Fibroblast of mammary gland (primary cell): ENCODE data around the gene TBX15.

Source experiments
- DNase-seq: peaks from one replicate; pipeline ENCODE4 v3.0.0-alpha.2; 2010; ENCODE audit warnings: low read depth
- H3K4me3 ChIP-seq: 2 replicates; pipeline ENCODE4 v1.5.1; 2011; ENCODE audit warnings: low read depth, mild to moderate bottlenecking, low read length, moderate library complexity; ENCODE audit not compliant: control insufficient read depth
- CTCF ChIP-seq: conservative IDR thresholded peaks from 2 replicates; pipeline ENCODE4 v1.5.1; 2011; ENCODE audit warnings: low read depth, low read length, inconsistent platforms; ENCODE audit not compliant: control insufficient read depth, insufficient read depth

The TBX15 gene

GRCh38 chr1:118982821-118983557, 5.2 kb downstream of the TBX15 start:
- H3K4me3 ChIP-seq: peak overlapping the region; percentile 48
- DNase-seq: no peak
- TF ChIP-seq CTCF: no peak

- no peak for TF ChIP-seq CTCF
- no peak for DNase-seq
These were observed 5.9 kb downstream of the TBX15 start for GRCh38 chr1:118982266-118982665.

DNA sequence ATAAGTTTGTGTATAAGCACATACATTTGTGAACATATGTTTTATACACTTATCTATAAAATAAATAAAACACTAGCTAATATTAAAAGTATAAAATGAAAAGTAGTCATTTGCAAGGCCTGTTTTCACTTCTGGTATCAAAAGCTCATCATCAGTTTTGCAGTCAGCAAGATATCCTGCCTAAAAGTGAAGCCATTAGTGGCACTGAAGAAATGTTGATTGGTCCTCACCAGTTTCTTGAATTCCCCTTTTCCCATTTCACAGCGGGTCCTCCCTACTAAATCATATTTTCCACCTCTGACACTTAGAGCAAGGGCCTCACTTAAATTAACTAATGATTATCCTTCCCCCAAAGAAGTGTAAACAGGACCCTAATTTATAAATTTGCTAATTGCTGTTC, 6.7 kb downstream of the TBX15 start:
- peak overlapping the region; percentile 48 for H3K4me3 ChIP-seq
- TF ChIP-seq CTCF: no peak
- DNase-seq: no peak

More at GRCh38 chr1:118982266-118982665, 5.9 kb downstream of the TBX15 start:
- peak overlapping the region; percentile 48 for H3K4me3 ChIP-seq

DNA sequence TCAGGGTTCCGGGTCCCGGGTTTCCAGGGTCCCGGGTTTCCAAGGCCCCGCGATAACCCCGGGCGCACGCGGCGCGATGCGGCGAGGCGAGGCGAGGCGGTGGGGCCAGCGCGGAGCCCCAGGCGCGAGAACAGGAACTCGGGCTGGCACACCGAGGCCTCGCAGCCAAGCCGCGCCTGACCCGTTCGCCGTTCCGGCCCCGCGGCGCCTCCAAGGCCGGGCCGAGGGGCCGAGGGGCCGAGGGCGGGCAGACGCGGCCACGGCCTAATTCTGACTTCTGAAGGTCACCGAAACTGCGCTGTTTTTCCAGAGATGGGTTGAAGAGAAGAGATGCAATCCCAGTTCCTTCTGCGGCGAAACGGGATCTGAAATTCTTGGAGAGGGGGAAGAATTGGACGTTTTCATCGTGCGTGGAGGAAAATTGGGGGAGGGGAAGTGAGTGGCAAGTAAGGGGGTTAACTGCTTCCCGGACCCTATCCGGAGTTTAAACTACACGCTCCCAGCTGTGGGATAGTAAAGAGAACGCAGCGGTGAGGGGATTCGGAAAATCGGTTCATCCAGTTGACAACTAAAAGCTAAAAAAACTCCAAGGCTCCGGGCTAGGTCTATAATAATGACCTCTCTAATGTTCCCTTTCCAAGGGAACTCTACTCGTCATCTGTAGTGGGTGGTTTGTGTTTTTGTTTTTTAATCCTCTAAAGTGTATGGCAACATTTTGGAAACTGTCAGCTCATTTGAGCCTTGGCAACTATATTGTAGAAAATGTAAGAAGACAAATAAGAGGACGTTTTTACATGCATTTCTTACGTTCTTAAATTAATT, 8.2 kb downstream of the TBX15 start:
- no peak for DNase-seq
- peak overlapping the region; percentile 27 for H3K4me3 ChIP-seq
- no peak for TF ChIP-seq CTCF

GRCh38 chr1:118978914-118979701, 9.0 kb downstream of the TBX15 start:
- no peak for TF ChIP-seq CTCF
- H3K4me3 ChIP-seq: peak overlapping the region; percentile 27
- peak; percentile 56 for DNase-seq

- DNase-seq: no peak
- no peak for TF ChIP-seq CTCF
- H3K4me3 ChIP-seq: no peak overlapping the region
These were observed 10.5 kb downstream of the TBX15 start for GRCh38 chr1:118977600-118977999.
